GM12865 (cell line): ENCODE results near the gene KNDC1.

Experiments
- DNase-seq: peaks from one replicate; pipeline ENCODE4 v3.0.0; 2010; ENCODE audit warnings: low read depth
- H3K4me3 ChIP-seq: 2 replicates; pipeline ENCODE4 v1.5.1; 2011; ENCODE audit warnings: mild to moderate bottlenecking, low read depth, low read length, control low read depth
- CTCF ChIP-seq: IDR thresholded peaks from 2 replicates; pipeline ENCODE4 v1.5.1; 2011; ENCODE audit warnings: low read length, control low read depth, low read depth, inconsistent platforms; ENCODE audit not compliant: insufficient read depth; ENCODE audit errors: missing control alignments

The KNDC1 gene

GRCh38 chr10:133178357-133179127 lies 18.5 kb downstream of the KNDC1 start:
- no peak overlapping the region for H3K4me3 ChIP-seq
- no peak for DNase-seq
- no peak for TF ChIP-seq CTCF

GRCh38 chr10:133179128-133179520 lies 19.1 kb downstream of the KNDC1 start:
- no peak for TF ChIP-seq CTCF
- no peak overlapping the region for H3K4me3 ChIP-seq
- no peak for DNase-seq

GRCh38 chr10:133179651-133180050 lies 19.6 kb downstream of the KNDC1 start:
- H3K4me3 ChIP-seq: no peak overlapping the region
- no peak for TF ChIP-seq CTCF
- no peak for DNase-seq

- no peak for DNase-seq
- no peak overlapping the region for H3K4me3 ChIP-seq
- no peak for TF ChIP-seq CTCF
Measured at GRCh38 chr10:133180192-133180964, 20.4 kb downstream of the KNDC1 start.

- H3K4me3 ChIP-seq: no peak overlapping the region
- DNase-seq: no peak
- no peak for TF ChIP-seq CTCF
Measured at GRCh38 chr10:133180965-133181639, 21.1 kb downstream of the KNDC1 start.

- H3K4me3 ChIP-seq: no peak overlapping the region
- DNase-seq: no peak
- TF ChIP-seq CTCF: no peak
Measured at GRCh38 chr10:133182190-133182589, 22.2 kb downstream of the KNDC1 start.
